Peyer's patch (tissue), 4 donors: ENCODE measurements around the gene MICU2.

Experiments
- POLR2A ChIP-seq, 2 donors: fragments of 450-650 bp; IDR thresholded peaks; one replicate each; pipeline ENCODE4 v1.5.1; 2017; ENCODE audit warnings: antibody characterized with exemption in 2 of 2, mild to moderate bottlenecking in 2 of 2, moderate library complexity in 2 of 2
- TF ChIP-seq, protein P1 (sequence below), 6 experiments: fragments of 450-650 bp in 4 of 6; fragments of 200-600 bp in 2 of 6; sonication (generic) in 1 of 6; IDR thresholded peaks; one replicate each; pipeline ENCODE4 v1.5.1; 2017 to 2019; ENCODE audit warnings: antibody characterized with exemption in 6 of 6, mild to moderate bottlenecking in 3 of 6, moderate library complexity in 1 of 6

DNA sequence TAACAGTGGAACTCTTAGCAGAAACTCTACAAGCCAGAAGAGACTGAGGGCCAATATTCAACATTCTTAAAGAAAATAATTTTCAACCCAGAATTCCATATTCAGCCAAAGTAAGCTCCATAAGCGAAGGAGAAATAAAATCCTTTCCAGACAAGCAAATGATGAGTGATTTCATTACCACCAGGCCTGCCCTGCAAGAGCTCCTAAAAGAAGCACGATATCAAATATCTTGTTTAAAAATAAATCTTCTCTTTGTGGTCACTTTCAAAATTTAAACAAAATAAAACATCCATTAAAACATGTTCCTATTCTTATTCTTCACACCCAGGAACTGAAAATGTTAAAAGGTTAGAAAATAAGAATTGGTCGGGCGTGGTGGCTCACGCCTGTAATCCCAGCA, 13.7 kb downstream of the MICU2 start:
- TF ChIP-seq, protein P1, sequence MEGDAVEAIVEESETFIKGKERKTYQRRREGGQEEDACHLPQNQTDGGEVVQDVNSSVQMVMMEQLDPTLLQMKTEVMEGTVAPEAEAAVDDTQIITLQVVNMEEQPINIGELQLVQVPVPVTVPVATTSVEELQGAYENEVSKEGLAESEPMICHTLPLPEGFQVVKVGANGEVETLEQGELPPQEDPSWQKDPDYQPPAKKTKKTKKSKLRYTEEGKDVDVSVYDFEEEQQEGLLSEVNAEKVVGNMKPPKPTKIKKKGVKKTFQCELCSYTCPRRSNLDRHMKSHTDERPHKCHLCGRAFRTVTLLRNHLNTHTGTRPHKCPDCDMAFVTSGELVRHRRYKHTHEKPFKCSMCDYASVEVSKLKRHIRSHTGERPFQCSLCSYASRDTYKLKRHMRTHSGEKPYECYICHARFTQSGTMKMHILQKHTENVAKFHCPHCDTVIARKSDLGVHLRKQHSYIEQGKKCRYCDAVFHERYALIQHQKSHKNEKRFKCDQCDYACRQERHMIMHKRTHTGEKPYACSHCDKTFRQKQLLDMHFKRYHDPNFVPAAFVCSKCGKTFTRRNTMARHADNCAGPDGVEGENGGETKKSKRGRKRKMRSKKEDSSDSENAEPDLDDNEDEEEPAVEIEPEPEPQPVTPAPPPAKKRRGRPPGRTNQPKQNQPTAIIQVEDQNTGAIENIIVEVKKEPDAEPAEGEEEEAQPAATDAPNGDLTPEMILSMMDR (IDR thresholded peaks at IDR 0.05) = no peak
- TF ChIP-seq POLR2A (IDR thresholded peaks at IDR 0.05) = no peak
